HCEC 1CT (cell line): ENCODE measurements around the gene CAMTA2.
A peak's percentile ranks its signal among the peaks of the same experiment; 100 is the strongest.
"Not testable (repeated sequence)": the region's sequence is repeated elsewhere in the genome, so short reads cannot be mapped to it uniquely, and the experiment has no call there.

Experiments used
- DNase-seq: peaks from one replicate; pipeline ENCODE4 v3.0.0-alpha.2; 2017

The CAMTA2 gene

GRCh38 chr17:4926577-4927335 is 60.7 kb downstream of the CAMTA2 start:
- DNase-seq = not testable (repeated sequence)

GRCh38 chr17:4921320-4921719 is 66.2 kb downstream of the CAMTA2 start:
- DNase-seq = no peak

GRCh38 chr17:4920351-4921048 is 67.0 kb downstream of the CAMTA2 start:
- DNase-seq = peak; percentile 48

DNA sequence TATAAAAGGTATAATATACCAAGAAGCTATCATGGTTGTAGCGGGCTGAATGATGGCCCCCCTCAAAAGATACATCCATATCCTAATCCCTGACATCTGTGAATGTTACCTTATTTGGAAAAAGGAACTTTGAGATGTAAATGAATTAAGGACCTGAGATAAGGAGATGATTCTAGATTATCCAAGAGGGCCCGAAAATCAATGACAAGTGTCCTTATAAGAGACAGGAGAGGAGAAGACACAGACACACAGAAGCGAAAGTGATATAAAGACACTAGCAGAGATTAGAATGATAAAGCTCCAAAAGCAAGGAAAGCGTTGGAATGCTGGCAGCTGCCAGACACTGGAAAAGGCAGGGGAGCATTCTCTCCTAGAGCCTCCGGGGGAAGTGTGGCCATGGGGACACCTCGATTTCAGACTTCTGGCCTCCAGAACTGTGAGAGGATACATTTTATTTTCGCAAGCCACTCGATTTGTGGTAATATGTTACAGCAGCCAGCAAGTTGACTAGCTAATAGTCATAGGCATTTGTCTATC is 67.9 kb downstream of the CAMTA2 start:
- DNase-seq = no peak
